ENCODE data around the gene FAM180A. TPM values are rescaled to one million over a fixed set of nuclear protein-coding genes. Genes with fewer than 3 reads are reported as not detected.

The FAM180A gene
- total and polyA plus RNA-seq, 2 donors (not counting 1 experiment from before 2014, with no cell fraction given) = not detected

DNA sequence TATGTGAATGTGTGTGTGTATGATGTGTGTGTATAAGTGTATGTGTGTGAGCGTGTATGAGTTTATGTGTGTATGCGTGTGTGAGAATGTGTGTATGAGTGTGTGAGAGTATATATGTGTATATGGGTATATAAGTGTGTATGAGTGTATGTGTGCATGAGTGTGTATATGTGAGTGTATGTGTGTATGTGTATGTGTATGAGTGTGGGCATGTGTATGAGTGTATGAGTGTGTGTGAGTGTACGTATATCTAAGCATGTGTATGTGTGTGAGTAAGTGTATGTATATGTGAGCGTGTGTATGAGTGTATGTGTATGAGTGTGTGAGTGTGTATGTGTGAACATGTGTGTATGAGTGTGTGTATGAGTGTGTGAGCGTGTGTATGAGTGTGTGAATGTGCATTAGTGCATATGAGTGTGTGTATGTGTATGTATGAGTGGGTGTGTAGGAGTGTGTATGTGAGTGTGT is 33.5 kb downstream of the FAM180A start:
- ChIA-PET POLR2A (no interaction called here), CTCF (no interaction called here)
- Histone ChIP-seq H3K4me3 (ENCODE audit: control extremely low read depth in 1 of 5, extremely low read depth in 1 of 5, insufficient read depth in 1 of 5, low read depth in 2 of 5, low read length in 4 of 5) (no peak overlapping the region), H3K27me3 (replicated peaks in 1 of 4; ENCODE audit: control extremely low read depth in 1 of 4, control insufficient read depth in 3 of 4, insufficient read depth in 4 of 4, low read length in 3 of 4) (peaks cover 0 to 5% (median 0%) of the 10 kb centered on the region in 4 experiments), H4K20me1 (ENCODE audit: control insufficient read depth, insufficient read depth, low read length, poor library complexity, severe bottlenecking) (no peaks in the 10 kb centered on the region), H3K4me2 (replicated peaks; ENCODE audit: low read depth, low read length, poor library complexity, severe bottlenecking) (no peak overlapping the region), H3K36me3 (replicated peaks in 1 of 2; ENCODE audit: control extremely low read depth in 1 of 2, control insufficient read depth in 1 of 2, extremely low read depth in 1 of 2, insufficient read depth in 2 of 2, low read length in 1 of 2) (no peaks in the 10 kb centered on the region), H3K27ac (ENCODE audit: low read length in 2 of 2) (no peak overlapping the region), H3K79me2 (ENCODE audit: control insufficient read depth, insufficient read depth, low read length) (no peaks in the 10 kb centered on the region), H3K9me3 (ENCODE audit: control extremely low read depth in 1 of 3, control insufficient read depth in 2 of 3, insufficient read depth in 1 of 3, low read length in 2 of 3) (no peaks in the 10 kb centered on the region), H3K9ac (ENCODE audit: low read length) (no peak overlapping the region), H3K4me1 (ENCODE audit: control insufficient read depth in 2 of 2, insufficient read depth in 2 of 2, low read length in 2 of 2) (no peaks in the 10 kb centered on the region), H2AFZ (ENCODE audit: insufficient read depth, low read depth, low read length, poor library complexity, severe bottlenecking) (no peak overlapping the region)
- Mint-ChIP-seq H3K27ac (no peak overlapping the region), H3K27me3 (peaks cover 16% of the 10 kb centered on the region), H3K4me3 (no peak overlapping the region), H3K4me1 (no peaks in the 10 kb centered on the region), H3K9me3 (ENCODE audit: insufficient read depth) (no peaks in the 10 kb centered on the region)
- ATAC-seq (ENCODE audit: low read depth) (no peak), DNase-seq (no peak)
- TF ChIP-seq EZH2 (IDR thresholded peaks at IDR 0.05; ENCODE audit: borderline replicate concordance, insufficient read depth, low read depth, low read length, poor library complexity, severe bottlenecking) = no peak
- TF ChIP-seq, protein P1, sequence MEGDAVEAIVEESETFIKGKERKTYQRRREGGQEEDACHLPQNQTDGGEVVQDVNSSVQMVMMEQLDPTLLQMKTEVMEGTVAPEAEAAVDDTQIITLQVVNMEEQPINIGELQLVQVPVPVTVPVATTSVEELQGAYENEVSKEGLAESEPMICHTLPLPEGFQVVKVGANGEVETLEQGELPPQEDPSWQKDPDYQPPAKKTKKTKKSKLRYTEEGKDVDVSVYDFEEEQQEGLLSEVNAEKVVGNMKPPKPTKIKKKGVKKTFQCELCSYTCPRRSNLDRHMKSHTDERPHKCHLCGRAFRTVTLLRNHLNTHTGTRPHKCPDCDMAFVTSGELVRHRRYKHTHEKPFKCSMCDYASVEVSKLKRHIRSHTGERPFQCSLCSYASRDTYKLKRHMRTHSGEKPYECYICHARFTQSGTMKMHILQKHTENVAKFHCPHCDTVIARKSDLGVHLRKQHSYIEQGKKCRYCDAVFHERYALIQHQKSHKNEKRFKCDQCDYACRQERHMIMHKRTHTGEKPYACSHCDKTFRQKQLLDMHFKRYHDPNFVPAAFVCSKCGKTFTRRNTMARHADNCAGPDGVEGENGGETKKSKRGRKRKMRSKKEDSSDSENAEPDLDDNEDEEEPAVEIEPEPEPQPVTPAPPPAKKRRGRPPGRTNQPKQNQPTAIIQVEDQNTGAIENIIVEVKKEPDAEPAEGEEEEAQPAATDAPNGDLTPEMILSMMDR (IDR thresholded peaks at IDR 0.05) = no peak
- WGBS (ENCODE audit: insufficient coverage) = 93% methylated on average over 5 of the region's 5 CpGs
- intact Hi-C loops (cut with micrococcal nuclease) = no loop called here

DNA sequence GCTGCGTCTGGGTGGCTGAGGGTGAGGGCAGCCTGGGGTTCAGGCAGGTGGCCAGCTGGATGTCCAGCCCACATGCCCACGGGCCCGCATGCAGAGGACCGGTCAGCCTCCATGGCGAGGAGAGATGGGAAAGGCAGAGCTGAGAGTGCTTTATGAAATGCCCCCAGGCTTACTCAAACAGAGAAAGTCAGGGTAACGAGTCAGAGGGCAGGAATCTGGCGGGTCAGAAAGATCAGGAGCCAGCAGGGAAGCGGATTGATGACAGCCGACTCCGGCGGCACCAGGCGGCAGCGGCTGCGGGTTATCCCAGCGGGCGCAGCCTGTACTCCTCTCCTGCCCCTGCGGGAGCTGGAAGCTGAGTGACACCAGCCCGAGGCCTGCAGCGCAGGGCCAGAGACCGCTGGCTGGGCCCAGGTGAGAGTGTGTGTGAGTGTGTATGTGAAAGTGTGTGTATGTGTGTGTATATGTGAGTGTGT is 34.0 kb downstream of the FAM180A start:
- Histone ChIP-seq H3K27me3 (replicated peaks in 1 of 4; ENCODE audit: control extremely low read depth in 1 of 4, control insufficient read depth in 3 of 4, insufficient read depth in 4 of 4, low read length in 3 of 4) (peaks cover 0 to 5% (median 0%) of the 10 kb centered on the region in 4 experiments), H3K4me1 (ENCODE audit: control insufficient read depth in 2 of 2, insufficient read depth in 2 of 2, low read length in 2 of 2) (no peaks in the 10 kb centered on the region), H3K36me3 (replicated peaks in 1 of 2; ENCODE audit: control extremely low read depth in 1 of 2, control insufficient read depth in 1 of 2, extremely low read depth in 1 of 2, insufficient read depth in 2 of 2, low read length in 1 of 2) (no peaks in the 10 kb centered on the region), H3K9ac (ENCODE audit: low read length) (no peak overlapping the region), H3K4me3 (ENCODE audit: control extremely low read depth in 1 of 5, extremely low read depth in 1 of 5, insufficient read depth in 1 of 5, low read depth in 2 of 5, low read length in 4 of 5) (no peak overlapping the region), H2AFZ (ENCODE audit: insufficient read depth, low read depth, low read length, poor library complexity, severe bottlenecking) (no peak overlapping the region), H3K4me2 (replicated peaks; ENCODE audit: low read depth, low read length, poor library complexity, severe bottlenecking) (no peak overlapping the region), H3K9me3 (ENCODE audit: control extremely low read depth in 1 of 3, control insufficient read depth in 2 of 3, insufficient read depth in 1 of 3, low read length in 2 of 3) (no peaks in the 10 kb centered on the region), H3K79me2 (ENCODE audit: control insufficient read depth, insufficient read depth, low read length) (no peaks in the 10 kb centered on the region), H3K27ac (ENCODE audit: low read length in 2 of 2) (no peak overlapping the region), H4K20me1 (ENCODE audit: control insufficient read depth, insufficient read depth, low read length, poor library complexity, severe bottlenecking) (no peaks in the 10 kb centered on the region)
- intact Hi-C loops (cut with micrococcal nuclease) = no loop called here
- DNase-seq (no peak), ATAC-seq (ENCODE audit: low read depth) (no peak)
- TF ChIP-seq EZH2 (IDR thresholded peaks at IDR 0.05; ENCODE audit: borderline replicate concordance, insufficient read depth, low read depth, low read length, poor library complexity, severe bottlenecking) = no peak
- TF ChIP-seq, protein P1 (IDR thresholded peaks at IDR 0.05) = no peak
- H3K27ac Mint-ChIP-seq = no peak overlapping the region
- peaks cover 10% of the 10 kb centered on the region for H3K27me3 Mint-ChIP-seq
- no peak overlapping the region for H3K4me3 Mint-ChIP-seq
- no peaks in the 10 kb centered on the region for H3K9me3 Mint-ChIP-seq (ENCODE audit: insufficient read depth)
- no peaks in the 10 kb centered on the region for H3K4me1 Mint-ChIP-seq
- WGBS (ENCODE audit: insufficient coverage) = 94% methylated on average over 20 of the region's 20 CpGs
- POLR2A ChIA-PET = no interaction called here
- CTCF ChIA-PET = no interaction called here

Data from B cell (primary cell).